GM21619 (cell line): Measurements from ENCODE around the gene CYP2A6.
A peak's percentile ranks its signal among the peaks of the same experiment; 100 is the strongest.
"Not testable (repeated sequence)": the region's sequence is repeated elsewhere in the genome, so short reads cannot be mapped to it uniquely, and the experiment has no call there.

Source experiments
- ATAC-seq: cut with Tn5 transposase; IDR thresholded peaks from one replicate; pipeline ENCODE4 v1.9.1; 2021; ENCODE audit not compliant: unreplicated experiment

Gene CYP2A6

DNA sequence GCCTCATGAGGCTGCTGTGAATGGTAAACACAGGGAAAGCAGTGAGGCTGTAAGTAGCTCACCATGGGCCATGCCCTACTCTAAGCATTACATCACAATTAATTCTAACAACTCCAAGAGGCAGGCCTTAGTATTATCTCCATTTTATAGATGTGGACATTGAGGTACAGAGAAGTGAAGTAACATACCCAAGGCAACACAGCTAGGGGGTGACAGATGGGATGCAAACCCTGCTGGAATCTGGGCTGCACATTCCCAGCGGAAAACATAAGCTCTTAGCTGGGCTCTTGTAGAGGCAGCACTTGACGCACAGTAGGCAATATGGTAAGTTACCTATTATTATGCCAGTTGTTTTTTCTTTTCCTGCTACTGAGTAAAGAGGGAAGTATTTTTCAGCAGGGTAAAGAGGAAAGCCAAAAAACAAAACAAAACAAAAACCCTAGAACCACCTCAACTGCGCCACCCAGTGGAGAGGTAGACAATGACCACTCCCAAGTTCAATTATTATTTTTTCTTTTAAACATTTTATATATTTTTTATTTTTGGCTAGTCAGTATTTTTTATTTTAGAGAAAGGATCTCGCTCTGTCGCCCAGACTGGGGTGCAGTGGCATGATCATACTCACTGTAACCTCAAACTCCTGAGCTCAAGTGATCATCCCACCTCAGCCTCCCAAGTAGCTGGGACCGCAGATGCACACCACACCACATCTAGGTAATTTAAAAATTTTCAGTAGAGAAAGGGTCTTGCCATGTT, 30.6 kb downstream of the CYP2A6 start:
- ATAC-seq = not testable (repeated sequence)

DNA sequence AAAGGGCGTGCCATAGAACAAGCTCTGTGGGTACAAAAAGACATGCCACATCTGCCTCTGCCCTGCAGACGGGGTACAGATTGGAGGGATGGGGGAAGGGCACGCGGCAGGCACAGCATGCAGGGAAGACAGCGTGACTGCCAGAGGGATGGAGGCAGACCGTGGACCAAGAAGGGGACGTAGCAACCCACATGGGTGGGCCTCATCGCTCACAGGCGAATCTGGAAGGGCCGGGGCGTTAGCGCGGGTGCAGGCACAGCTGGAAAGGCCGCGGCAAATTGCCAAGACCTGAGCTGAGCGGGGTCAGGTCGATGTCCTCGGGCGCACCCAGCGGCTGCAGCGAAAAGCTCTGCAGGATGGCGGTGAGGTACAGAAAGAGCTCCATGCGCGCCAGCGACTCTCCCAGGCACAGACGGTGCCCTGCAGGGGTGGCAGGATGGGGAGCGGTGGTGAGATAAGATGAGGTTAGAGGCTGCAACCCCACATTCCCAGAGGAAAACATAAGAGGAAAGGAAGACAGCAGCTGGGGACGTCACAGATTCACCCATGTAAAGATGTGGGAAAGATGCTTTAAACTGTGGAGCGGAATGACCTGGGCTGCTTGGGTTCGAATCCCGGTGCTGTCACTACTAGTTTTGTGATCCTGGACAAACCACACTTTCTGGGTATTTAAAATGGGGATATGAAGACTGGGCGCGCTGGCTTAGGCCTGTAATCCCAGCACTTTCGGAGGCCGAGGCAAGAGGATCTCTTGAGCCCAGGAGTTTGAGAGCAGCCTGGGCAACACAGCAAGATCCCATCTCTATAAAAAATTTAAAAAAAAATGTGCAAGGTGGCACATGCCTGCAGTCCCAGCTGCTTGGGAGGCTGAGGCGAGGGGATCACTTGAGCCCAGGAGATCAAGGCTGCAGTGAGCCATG, 31.5 kb downstream of the CYP2A6 start:
- not testable (repeated sequence) for ATAC-seq

- ATAC-seq = no peak
Observed at GRCh38 chr19:40815223-40815622, 35.0 kb downstream of the CYP2A6 start.

DNA sequence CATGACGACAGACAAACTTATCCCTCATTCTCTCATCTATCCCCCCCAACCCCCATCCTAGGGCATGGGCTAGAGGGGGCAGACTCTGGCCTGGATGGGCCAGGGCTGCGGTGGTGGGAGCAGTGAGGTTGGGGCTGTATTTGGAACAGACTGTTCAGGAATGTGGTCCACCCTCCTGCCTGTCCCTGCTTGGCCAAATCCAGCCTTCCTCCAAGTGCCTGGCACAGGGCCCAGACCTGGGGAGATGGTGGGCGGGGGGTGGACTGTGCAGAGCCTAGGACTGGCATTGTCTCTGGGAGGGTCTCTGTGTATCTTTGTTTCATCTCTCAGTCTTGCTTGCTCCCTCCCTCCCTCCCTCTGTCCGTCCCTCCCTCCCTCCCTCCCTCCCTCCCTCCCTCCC, 37.1 kb downstream of the CYP2A6 start:
- ATAC-seq = no peak

DNA sequence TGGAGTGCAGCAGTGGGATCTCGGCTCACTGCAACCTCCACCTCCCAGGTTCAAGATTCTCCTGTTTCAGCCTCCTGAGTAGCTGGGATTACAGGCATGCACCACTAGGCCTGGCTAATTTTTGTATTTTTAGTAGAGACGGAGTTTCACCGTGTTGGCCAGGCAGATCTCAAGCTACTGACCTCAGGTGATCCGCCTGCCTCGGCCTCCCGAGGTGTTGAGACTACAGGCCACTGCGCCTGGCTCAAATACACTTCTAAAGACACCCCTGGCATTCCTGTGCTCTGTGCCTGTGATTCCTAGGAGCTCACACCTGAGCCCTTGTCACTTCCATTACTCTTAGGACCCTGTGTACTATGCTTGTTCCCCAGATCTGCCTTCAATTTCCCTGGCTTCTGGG, 37.7 kb downstream of the CYP2A6 start:
- not testable (repeated sequence) for ATAC-seq

DNA sequence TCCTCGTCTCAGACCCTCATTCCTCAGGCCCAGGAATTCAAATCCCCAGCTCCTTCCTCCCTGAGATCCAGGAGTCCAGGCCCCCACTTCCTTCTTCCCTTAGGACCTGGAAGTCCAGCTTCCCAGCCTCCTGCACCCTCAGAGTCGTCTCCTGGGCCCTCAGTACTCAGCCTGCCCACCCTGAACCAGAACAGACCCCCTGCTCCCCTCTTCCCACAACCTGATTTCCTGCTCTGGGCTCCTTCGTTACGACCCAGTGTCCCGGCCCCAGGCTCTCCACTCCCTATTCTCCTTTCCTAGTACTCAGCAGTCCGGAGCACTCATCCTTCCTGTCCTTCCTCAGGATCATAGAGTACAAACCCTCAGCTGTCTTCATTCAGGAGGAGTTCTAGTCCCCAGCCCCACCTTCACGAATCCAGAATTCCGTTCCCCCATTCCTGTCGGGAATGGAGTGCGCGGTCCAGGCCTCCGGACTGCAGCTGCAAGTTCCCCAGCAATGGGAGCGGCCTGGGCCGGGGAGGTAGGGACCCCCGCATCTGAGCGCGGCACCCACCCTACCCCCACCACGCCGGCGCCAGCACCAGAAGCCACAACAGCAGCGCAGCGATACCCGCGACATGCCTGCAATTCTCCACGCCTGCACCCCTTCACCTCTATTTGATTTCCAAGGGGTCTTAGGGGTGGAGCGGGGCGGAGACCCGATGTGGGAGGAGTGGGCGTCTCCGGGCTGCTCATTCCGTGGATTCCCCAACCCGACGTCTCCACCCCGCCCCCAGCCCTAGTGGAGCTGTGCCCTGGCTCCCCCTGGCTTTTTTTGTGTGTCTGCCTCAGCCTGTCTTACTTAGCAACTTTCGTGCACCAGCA, 38.5 kb downstream of the CYP2A6 start:
- no peak for ATAC-seq

GRCh38 chr19:40810649-40811408, 39.4 kb downstream of the CYP2A6 start:
- ATAC-seq = peak; percentile 55

- ATAC-seq = no peak
Observed at GRCh38 chr19:40810160-40810559, 40.1 kb downstream of the CYP2A6 start.

DNA sequence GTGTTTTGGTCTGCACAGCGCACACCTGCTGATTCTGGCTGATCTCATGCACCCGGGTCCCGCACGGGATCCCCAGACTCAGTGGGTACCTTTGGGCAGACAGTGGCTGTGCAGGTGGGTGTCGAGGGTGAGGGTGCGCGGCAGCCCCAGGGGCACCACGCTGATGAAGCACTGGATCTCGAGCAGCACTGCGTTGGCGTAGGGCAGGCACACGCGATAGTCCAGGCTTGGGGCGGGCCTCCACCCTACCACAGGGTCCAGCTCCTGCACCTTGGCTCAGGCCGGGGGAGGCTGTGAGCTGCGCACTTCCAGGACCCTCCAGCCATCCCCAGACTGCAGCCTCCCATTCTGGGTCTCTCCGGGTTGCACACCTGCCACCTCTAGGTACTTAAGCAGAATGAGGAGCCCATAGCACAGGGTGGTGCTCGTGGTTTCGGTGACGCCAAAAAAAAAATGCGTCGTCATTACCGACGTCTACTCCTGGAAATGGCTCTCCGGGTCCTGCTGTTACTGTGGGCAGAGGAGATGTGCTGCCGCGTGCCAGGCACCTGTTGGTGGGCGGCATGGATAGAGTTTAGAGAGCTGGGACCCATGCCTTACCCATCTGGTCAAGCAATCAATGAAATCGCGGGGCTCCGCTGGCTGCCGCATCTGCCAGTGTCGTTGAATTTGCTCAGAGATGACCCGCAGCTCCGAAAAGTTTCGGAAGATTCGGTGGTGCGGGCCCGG, 40.7 kb downstream of the CYP2A6 start:
- no peak for ATAC-seq

GRCh38 chr19:40808497-40808896, 41.8 kb downstream of the CYP2A6 start:
- no peak for ATAC-seq

GRCh38 chr19:40808021-40808325, 42.3 kb downstream of the CYP2A6 start:
- ATAC-seq = no peak

GRCh38 chr19:40807147-40808020, 42.9 kb downstream of the CYP2A6 start:
- no peak for ATAC-seq

DNA sequence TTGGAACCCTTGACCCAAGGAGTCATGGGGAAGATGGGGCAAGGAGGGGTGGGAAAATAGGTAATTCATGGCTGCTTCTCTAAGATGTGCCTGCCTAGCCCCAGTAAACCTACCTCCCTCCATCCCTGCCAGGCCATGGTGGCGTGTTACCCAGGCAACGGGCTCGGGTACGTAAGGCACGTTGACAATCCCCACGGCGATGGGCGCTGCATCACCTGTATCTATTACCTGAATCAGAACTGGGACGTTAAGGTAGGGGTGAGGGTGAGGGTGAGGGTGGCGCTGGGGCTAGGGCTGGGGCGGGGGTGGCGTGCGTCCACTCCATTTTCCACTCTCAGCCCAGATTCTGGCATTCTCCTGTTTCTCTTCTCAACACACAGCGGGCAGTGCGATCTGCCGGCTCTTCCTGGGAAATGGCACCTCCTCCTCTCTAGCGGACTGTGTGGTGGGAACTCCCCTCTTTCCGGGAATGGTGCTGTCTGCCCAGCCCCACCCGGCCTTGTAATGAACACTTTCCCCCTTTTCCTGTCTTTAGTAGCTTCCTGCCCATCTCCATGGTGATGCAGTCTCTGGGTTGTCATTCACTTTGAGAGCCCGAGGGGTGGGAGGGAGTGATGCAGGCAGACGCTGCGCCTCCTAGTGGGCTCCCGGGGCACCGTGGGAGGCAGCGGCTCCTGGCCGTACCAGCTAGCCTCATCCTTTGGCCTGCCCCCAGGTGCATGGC, 43.7 kb downstream of the CYP2A6 start:
- no peak for ATAC-seq

GRCh38 chr19:40805258-40805868, 44.9 kb downstream of the CYP2A6 start:
- ATAC-seq = no peak

DNA sequence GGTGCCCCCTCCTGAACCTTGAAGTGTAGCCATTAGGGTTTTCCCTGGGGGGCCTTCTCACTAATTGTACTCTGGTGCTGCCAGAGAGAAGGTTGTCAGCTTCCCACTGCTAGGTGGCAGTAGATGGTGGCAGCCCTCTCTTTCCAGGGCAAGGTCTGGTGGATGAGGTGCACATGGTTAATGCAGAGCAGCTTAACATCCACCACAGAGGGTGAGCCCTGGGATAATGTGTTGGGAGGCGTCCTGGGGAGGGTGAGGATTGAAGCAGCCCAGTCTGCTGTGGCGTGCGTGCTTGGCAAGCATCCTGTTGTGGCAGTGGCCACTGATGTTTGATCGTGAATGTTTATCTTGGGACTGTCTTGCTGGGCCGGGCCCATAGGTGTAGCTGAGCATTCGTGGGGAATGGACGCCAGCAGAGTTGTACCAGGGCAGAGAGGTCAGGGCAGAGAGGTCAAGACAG, 45.4 kb downstream of the CYP2A6 start:
- no peak for ATAC-seq

GRCh38 chr19:40803857-40804782, 46.1 kb downstream of the CYP2A6 start:
- ATAC-seq = no peak
